22Rv1 (cell line): ENCODE data around the gene WDR13.

Experiments used
- H3K27ac ChIP-seq: fragments of 450-650 bp; 2 replicates; pipeline ENCODE4 v1.5.1; 2017
- CTCF ChIP-seq: fragments of 450-650 bp; IDR thresholded peaks from 2 replicates; pipeline ENCODE4 v1.5.1; 2017; ENCODE audit warnings: mild to moderate bottlenecking
- ZFX ChIP-seq: fragments of 450-650 bp; IDR thresholded peaks from 2 replicates; pipeline ENCODE4 v1.6.1; 2017; ENCODE audit warnings: antibody characterized with exemption, borderline replicate concordance

The WDR13 gene

GRCh38 chrX:48573690-48574269 is 23.5 kb upstream of the WDR13 start:
- H3K27ac ChIP-seq = peak overlapping the region; percentile 90
- no peak for TF ChIP-seq CTCF
- no peak for TF ChIP-seq ZFX

GRCh38 chrX:48574270-48575266 is 22.7 kb upstream of the WDR13 start, which contains the start of gene RBM3:
Gene RBM3 (plus strand): TSS chrX:48574484. CDS start chrX:48575181, 697 bp downstream.
- H3K27ac ChIP-seq = peak within 1 kb of the TSS; percentile 90
- TF ChIP-seq ZFX (no peak), CTCF (peak; percentile 30; the same call in 1 of the 2 replicates)

- peak overlapping the region; percentile 90 for H3K27ac ChIP-seq
- TF ChIP-seq CTCF (no peak), ZFX (no peak)
Measured at GRCh38 chrX:48575642-48576041, 21.6 kb upstream of the WDR13 start.

- peak overlapping the region; percentile 90; the same call in 1 of the 2 replicates for H3K27ac ChIP-seq
- no peak for TF ChIP-seq ZFX
- TF ChIP-seq CTCF = no peak
Measured at GRCh38 chrX:48576108-48576507, 21.2 kb upstream of the WDR13 start.

- H3K27ac ChIP-seq = no peak overlapping the region
- TF ChIP-seq ZFX = no peak
- no peak for TF ChIP-seq CTCF
Measured at GRCh38 chrX:48578661-48579128, 18.6 kb upstream of the WDR13 start.

GRCh38 chrX:48579259-48579658 is 18.0 kb upstream of the WDR13 start:
- peak overlapping the region; percentile 42 for H3K27ac ChIP-seq

More at GRCh38 chrX:48579259-48579658, 18.0 kb upstream of the WDR13 start:
- TF ChIP-seq ZFX (no peak), CTCF (no peak)
